Psoas muscle (tissue), 8 donors: Measurements from ENCODE around the gene ZFHX3. TPM values are rescaled to one million over a fixed set of nuclear protein-coding genes. Genes with fewer than 3 reads are reported as not detected.

ENCODE experiments used
- ATAC-seq, 4 donors: fragments of 200-7000 bp; cut with Tn5 transposase; one replicate each; pipeline ENCODE4 v1.9.1; 2020; ENCODE audit warnings: moderate library complexity in 3 of 4, mild to moderate bottlenecking in 2 of 4
- DNase-seq, 2 donors: peaks; one replicate each; pipeline ENCODE4 v3.0.0-alpha.2; 2020
- H3K27ac ChIP-seq: fragments of 200-600 bp; one replicate; pipeline ENCODE4 v1.8.0; 2022
- H3K27me3 ChIP-seq, 3 donors: fragments of 200-600 bp in 1 of 3; one replicate each; pipeline versions ENCODE4 v1.6.1 to v1.8.0; 2013 to 2022; ENCODE audit warnings: low read length in 2 of 3, mild to moderate bottlenecking in 2 of 3, moderate library complexity in 1 of 3; ENCODE audit not compliant: insufficient read depth in 3 of 3
- H3K36me3 ChIP-seq, 2 donors: fragments of 200-600 bp in 1 of 2; one replicate each; pipeline versions ENCODE4 v1.6.1 to v1.8.0; 2013 to 2022; ENCODE audit warnings: low read depth in 1 of 2, mild to moderate bottlenecking in 1 of 2, moderate library complexity in 1 of 2; ENCODE audit not compliant: insufficient read depth in 1 of 2
- H3K4me1 ChIP-seq: fragments of 200-600 bp; one replicate; pipeline ENCODE4 v1.8.0; 2022
- H3K4me3 ChIP-seq: fragments of 200-600 bp; one replicate; pipeline ENCODE4 v1.8.0; 2022; ENCODE audit warnings: mild to moderate bottlenecking
- H3K9me3 ChIP-seq: fragments of 200-600 bp; one replicate; pipeline ENCODE4 v1.8.0; 2022
- CTCF ChIP-seq: fragments of 200-600 bp; IDR thresholded peaks from one replicate; pipeline ENCODE4 v1.8.0; 2022; ENCODE audit warnings: antibody characterized with exemption
- WGBS, 3 donors: extraction: QIAGEN DNeasy Blood & Tissue Kit; methylation state at CpG; one replicate each; pipeline versions ENCODE4 v1.1.6 to v1.1.7; 2013; 5-methylcytosine and 5-hydroxymethylcytosine counted together
- intact Hi-C, 2 donors: fragments of 100-400 bp; cut with DNase I; formaldehyde crosslinking; loops; one replicate each; pipeline versions ENCODE4 v1.11.0 to v1.14.2; 2022
- polyA plus RNA-seq, 3 donors: library from polyadenylated mRNA; stranded (reverse); fragments of 200-250 nt; gene quantifications; one replicate each; pipeline ENCODE4 v1.2.3, GENCODE V29; 2013
- total RNA-seq, 4 donors: library from RNA; stranded (reverse); fragmentation: NEBNext Ultra II Directional in 2 of 4; extraction: Animal tissue kit (Norgen Biotek cat#: 25700) in 2 of 4; gene quantifications; one replicate each; pipeline versions ENCODE4 v1.2.1 to v1.2.4, GENCODE V29; 2021 to 2023
- donor health status: healthy with polysubstance abuse.
- donor health status: DM: no; HTN: no; CAD: no; lungs with moderate emphysema.
- donor health status: Bipolar disorder and iron deficiency.
- donor health status: healthy.
- donor health status: DM: yes; HTN: yes; CAD: no.
- donor health status: DM: no; HTN: no; CAD: no.
- donor health status: DM: no; HTN: no; CAD: no.
- donor health status: DM: yes; HTN: yes; CAD: no.

The ZFHX3 gene
- total and polyA plus RNA-seq, 7 donors: 3.3 to 36.9 (median 11.5) TPM

- Histone ChIP-seq H3K27ac (peak overlapping the region; percentile 98), H3K4me3 (peak overlapping the region; percentile 88), H3K27me3 (no peaks in the 10 kb centered on the region), H3K9me3 (no peaks in the 10 kb centered on the region), H3K4me1 (peaks cover 56% of the 10 kb centered on the region), H3K36me3 (no peaks in the 10 kb centered on the region)
- TF ChIP-seq CTCF: no peak
- DNase-seq: peak in 1 of 2 donors; percentile 65
- intact Hi-C loops: no loop called here
- ATAC-seq: peak; percentile 36 to 53 (median 51)
- 18 to 34% (median 20%) methylated on average over 16 of the region's 16 CpGs for WGBS, 3 donors
Measured at GRCh38 chr16:73053364-73054124, 5.6 kb upstream of the ZFHX3 start.

- no peaks in the 10 kb centered on the region for H3K9me3 ChIP-seq
- H3K27me3 ChIP-seq: no peaks in the 10 kb centered on the region
- peak overlapping the region; percentile 88 for H3K4me3 ChIP-seq
- intact Hi-C loops: no loop called here
- H3K27ac ChIP-seq: peak overlapping the region; percentile 98
- ATAC-seq (no peak), DNase-seq (no peak)
- no peaks in the 10 kb centered on the region for H3K36me3 ChIP-seq
- 21 to 36% (median 32%) methylated on average over 4 of the region's 4 CpGs for WGBS, 3 donors
- no peak for TF ChIP-seq CTCF
- peaks cover 56% of the 10 kb centered on the region for H3K4me1 ChIP-seq
Measured at GRCh38 chr16:73053038-73053363, 5.1 kb upstream of the ZFHX3 start.

- ATAC-seq (no peak), DNase-seq (no peak)
- peak overlapping the region; percentile 88 for H3K4me3 ChIP-seq
- H3K27me3 ChIP-seq: no peaks in the 10 kb centered on the region
- WGBS, 3 donors: 25 to 54% (median 31%) methylated on average over 9 of the region's 9 CpGs
- no peaks in the 10 kb centered on the region for H3K9me3 ChIP-seq
- no peaks in the 10 kb centered on the region for H3K36me3 ChIP-seq
- TF ChIP-seq CTCF: no peak
- peak overlapping the region; percentile 98 for H3K27ac ChIP-seq
- intact Hi-C loops: no loop called here
- H3K4me1 ChIP-seq: peaks cover 56% of the 10 kb centered on the region
Measured at GRCh38 chr16:73052576-73052975, 4.6 kb upstream of the ZFHX3 start.

- 41 to 70% (median 42%) methylated on average over 9 of the region's 9 CpGs for WGBS, 3 donors
- DNase-seq (no peak), ATAC-seq (no peak)
- Histone ChIP-seq H3K36me3 (no peaks in the 10 kb centered on the region), H3K27ac (peak overlapping the region; percentile 98), H3K4me3 (peak overlapping the region; percentile 88), H3K4me1 (peaks cover 57% of the 10 kb centered on the region), H3K9me3 (no peaks in the 10 kb centered on the region), H3K27me3 (no peaks in the 10 kb centered on the region)
- intact Hi-C loops: no loop called here
- TF ChIP-seq CTCF: no peak
Measured at GRCh38 chr16:73051961-73052360, 4.0 kb upstream of the ZFHX3 start.

GRCh38 chr16:73051226-73051625, 3.3 kb upstream of the ZFHX3 start:
- Histone ChIP-seq H3K27me3 (no peaks in the 10 kb centered on the region), H3K27ac (peak overlapping the region; percentile 98), H3K36me3 (no peaks in the 10 kb centered on the region), H3K4me1 (peaks cover 64% of the 10 kb centered on the region), H3K4me3 (peak overlapping the region; percentile 88), H3K9me3 (no peaks in the 10 kb centered on the region)
- intact Hi-C loops: no loop called here
- no peak for TF ChIP-seq CTCF
- WGBS, 3 donors: 23 to 49% (median 31%) methylated on average over 5 of the region's 5 CpGs
- ATAC-seq: no peak
- DNase-seq: no peak
